Naive thymus-derived CD4-positive, alpha-beta T cell (primary cell): ENCODE data around the gene KDM4F. TPM values are rescaled to one million over a fixed set of nuclear protein-coding genes. Genes with fewer than 3 reads are reported as not detected.
A peak's percentile ranks its signal among the peaks of the same experiment; 100 is the strongest.

Experiments
- ATAC-seq: fragments of 150-1000 bp; cut with Tn5 transposase; 2 replicates; pipeline ENCODE4 v1.10.0; 2021; ENCODE audit warnings: mild to moderate bottlenecking, moderate library complexity
- CTCF ChIA-PET: fragments of 350-600 bp; sonication (Branson Sonifier 250); formaldehyde crosslinking; loops from one replicate; lab custom pipeline; 2021; ENCODE audit warnings: antibody characterized with exemption; lab: Charles Lee
- POLR2A ChIA-PET: fragments of 350-600 bp; sonication (Branson Sonifier 250); formaldehyde crosslinking; loops from one replicate; lab custom pipeline; 2021; ENCODE audit warnings: antibody characterized with exemption, inconsistent platforms; lab: Charles Lee
- DNase-seq, 9 donors: peaks; one replicate each; pipeline versions ENCODE4 v3.0.0 to v3.0.0-alpha.2; 2020 to 2022; ENCODE audit warnings: mixed read lengths in 1 of 9
- H3K27ac ChIP-seq: one replicate; pipeline ENCODE4 v1.7.0; 2013; ENCODE audit warnings: mild to moderate bottlenecking, low read depth, low read length, moderate library complexity
- H3K27me3 ChIP-seq, 2 donors: one replicate each; pipeline ENCODE4 v1.7.0; 2013; ENCODE audit warnings: low read length in 2 of 2, mild to moderate bottlenecking in 2 of 2, moderate library complexity in 2 of 2; ENCODE audit not compliant: control insufficient read depth in 2 of 2, insufficient read depth in 2 of 2
- H3K36me3 ChIP-seq, 3 experiments: 1 replicate in 2 of 3; 2 replicates in 1 of 3; pipeline ENCODE4 v1.7.0; 2013; ENCODE audit warnings: low read length in 3 of 3, mild to moderate bottlenecking in 3 of 3, moderate library complexity in 1 of 3; ENCODE audit not compliant: insufficient read depth in 3 of 3, control insufficient read depth in 2 of 3
- H3K4me1 ChIP-seq, 2 donors: one replicate each; pipeline ENCODE4 v1.7.0; 2013; ENCODE audit warnings: low read length in 2 of 2, mild to moderate bottlenecking in 2 of 2, moderate library complexity in 1 of 2; ENCODE audit not compliant: control insufficient read depth in 2 of 2, insufficient read depth in 2 of 2
- H3K4me3 ChIP-seq: 2 replicates; pipeline ENCODE4 v1.7.0; 2013; ENCODE audit warnings: mild to moderate bottlenecking, low read length
- H3K9me3 ChIP-seq, 3 experiments: 1 replicate in 2 of 3; 2 replicates in 1 of 3; pipeline ENCODE4 v1.7.0; 2013; ENCODE audit warnings: low read length in 3 of 3; ENCODE audit not compliant: control insufficient read depth in 2 of 3
- H3K27ac Mint-ChIP-seq, 9 donors: one replicate each; pipeline ENCODE4 v1.8.0; 2020 to 2022; ENCODE audit warnings: mixed read lengths in 9 of 9, mild to moderate bottlenecking in 8 of 9, moderate library complexity in 5 of 9, inconsistent platforms in 2 of 9
- H3K27me3 Mint-ChIP-seq, 5 donors: one replicate each; pipeline ENCODE4 v1.8.0; 2021 to 2022; ENCODE audit warnings: mixed read lengths in 5 of 5, mild to moderate bottlenecking in 1 of 5
- H3K36me3 Mint-ChIP-seq, 5 donors: one replicate each; pipeline ENCODE4 v1.8.0; 2020 to 2022; ENCODE audit warnings: mixed read lengths in 5 of 5, mild to moderate bottlenecking in 3 of 5, inconsistent platforms in 1 of 5
- H3K4me1 Mint-ChIP-seq, 7 donors: one replicate each; pipeline ENCODE4 v1.8.0; 2020 to 2022; ENCODE audit warnings: mixed read lengths in 7 of 7, mild to moderate bottlenecking in 3 of 7, inconsistent platforms in 1 of 7
- H3K4me3 Mint-ChIP-seq, 10 donors: one replicate each; pipeline ENCODE4 v1.8.0; 2020 to 2022; ENCODE audit warnings: mild to moderate bottlenecking in 10 of 10, mixed read lengths in 10 of 10, moderate library complexity in 6 of 10, inconsistent platforms in 2 of 10
- H3K9me3 Mint-ChIP-seq, 11 donors: one replicate each; pipeline ENCODE4 v1.8.0; 2020 to 2022; ENCODE audit warnings: mixed read lengths in 11 of 11, mild to moderate bottlenecking in 4 of 11, inconsistent platforms in 1 of 11, moderate library complexity in 1 of 11
- intact Hi-C, 2 donors: fragments of 100-400 bp; cut with micrococcal nuclease; formaldehyde crosslinking; loops; one replicate each; pipeline ENCODE4 v1.15.1; 2023
- polyA plus RNA-seq, 2 donors: library from polyadenylated mRNA; unstranded; fragments of 300-500 nt; fragmentation: Illumina TruSeq; gene quantifications; one replicate each; pipeline ENCODE4 v1.2.3, GENCODE V29; 2021
- total RNA-seq, 6 experiments: library from RNA in 5 of 6; stranded (reverse) in 5 of 6; gene quantifications; 1 replicate in 5 of 6; 2 replicates in 1 of 6; pipeline ENCODE4 v1.2.3 and lab custom pipeline; 2021 to 2026

Gene KDM4F
- total and polyA plus RNA-seq, 7 experiments from 2014 or later = not detected

DNA sequence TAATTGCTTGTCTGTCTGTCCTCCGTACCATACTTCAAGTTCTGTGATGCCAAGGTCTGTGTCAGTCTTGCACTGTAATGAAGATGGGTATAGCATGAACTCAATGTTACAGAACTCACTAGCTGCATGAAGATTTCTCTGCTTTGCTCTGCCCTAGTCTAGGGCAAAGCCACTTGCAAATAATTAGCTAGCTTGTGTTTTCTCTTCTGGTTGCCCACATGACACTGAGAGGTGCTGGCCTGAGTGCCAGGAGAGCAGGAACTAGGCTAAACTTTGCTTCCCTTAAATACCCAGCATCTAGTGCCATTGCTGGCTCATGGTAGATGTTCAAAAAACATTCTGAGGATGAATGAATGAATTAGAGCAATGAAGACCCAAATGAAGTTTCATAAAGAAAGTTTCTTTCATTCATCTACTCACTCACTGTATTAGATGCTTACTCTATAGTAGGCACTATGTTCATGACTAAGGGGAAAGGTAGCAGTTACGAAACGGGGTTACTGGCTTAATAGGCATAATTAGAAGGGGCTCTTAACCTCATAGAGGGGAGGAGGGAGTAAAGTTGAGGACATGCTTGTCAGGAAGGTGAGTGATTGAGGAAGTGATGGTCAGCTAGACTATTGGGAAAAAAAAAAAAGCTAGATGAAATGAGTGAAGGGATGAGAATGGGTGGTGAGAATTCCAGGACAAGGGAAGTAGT is 36.0 kb downstream of the KDM4F start:
- Mint-ChIP-seq H3K9me3 (peaks cover 0 to 1% (median 0%) of the 10 kb centered on the region in 11 donors), H3K36me3 (peaks cover 0 to 4% (median 0%) of the 10 kb centered on the region in 5 donors), H3K27ac (peak overlapping the region in 4 of 9 donors; percentile 18 to 90 (median 55)), H3K4me3 (peak overlapping the region in 2 of 10 donors; percentile 2 to 43), H3K4me1 (peaks cover 6 to 43% (median 15%) of the 10 kb centered on the region in 7 donors), H3K27me3 (no peaks in the 10 kb centered on the region)
- Histone ChIP-seq H3K4me1 (peaks cover 10 to 14% of the 10 kb centered on the region in 2 donors), H3K4me3 (no peak overlapping the region), H3K36me3 (no peaks in the 10 kb centered on the region), H3K27ac (no peak overlapping the region), H3K9me3 (no peaks in the 10 kb centered on the region), H3K27me3 (no peaks in the 10 kb centered on the region)
- no peak for ATAC-seq
- ChIA-PET CTCF (interaction anchor here (0.6 kb wide), 2 partner anchors 130 to 724 kb away, joined by 3 read pairs; no protein-coding TSS in a partner anchor), POLR2A (interaction anchor here (0.6 to 1.7 kb wide), 7 partner anchors 12 to 776 kb away, joined by 3 to 5 read pairs (median 3); no protein-coding TSS in a partner anchor)
- intact Hi-C loops = no loop called here
- DNase-seq = no peak

GRCh38 chr11:95086151-95086550 is 36.9 kb downstream of the KDM4F start:
- intact Hi-C loops = no loop called here
- Mint-ChIP-seq H3K36me3 (peaks cover 0 to 4% (median 0%) of the 10 kb centered on the region in 5 donors), H3K9me3 (peaks cover 0 to 1% (median 0%) of the 10 kb centered on the region in 11 donors), H3K27me3 (no peaks in the 10 kb centered on the region), H3K27ac (peak overlapping the region in 4 of 9 donors; percentile 18 to 90 (median 42)), H3K4me1 (peaks cover 6 to 50% (median 24%) of the 10 kb centered on the region in 7 donors), H3K4me3 (no peak overlapping the region)
- Histone ChIP-seq H3K27me3 (no peaks in the 10 kb centered on the region), H3K27ac (no peak overlapping the region), H3K9me3 (no peaks in the 10 kb centered on the region), H3K4me3 (no peak overlapping the region), H3K4me1 (peaks cover 18 to 23% of the 10 kb centered on the region in 2 donors), H3K36me3 (no peaks in the 10 kb centered on the region)
- DNase-seq (no peak), ATAC-seq (no peak)
- POLR2A ChIA-PET = interaction anchor here (0.6 to 1.7 kb wide), 3 partner anchors 13 to 775 kb away, joined by 3 to 5 read pairs (median 3); no protein-coding TSS in a partner anchor
- CTCF ChIA-PET = interaction anchor here (0.6 kb wide), 2 partner anchors 17 to 724 kb away, joined by 3 to 4 read pairs; no protein-coding TSS in a partner anchor

GRCh38 chr11:95086836-95087570 is 37.8 kb downstream of the KDM4F start:
- intact Hi-C loops = no loop called here
- Histone ChIP-seq H3K4me1 (peaks cover 16 to 23% of the 10 kb centered on the region in 2 donors), H3K27me3 (no peaks in the 10 kb centered on the region), H3K36me3 (no peaks in the 10 kb centered on the region), H3K9me3 (no peaks in the 10 kb centered on the region), H3K4me3 (no peak overlapping the region), H3K27ac (no peak overlapping the region)
- ChIA-PET CTCF (no interaction called here), POLR2A (interaction anchor here (0.8 to 7.6 kb wide), 3 partner anchors 17 to 1370 kb away, joined by 3 to 285 read pairs (median 3); partner anchors contain the start of gene SRSF8)
- H3K36me3 Mint-ChIP-seq = peaks cover 0 to 4% (median 0%) of the 10 kb centered on the region in 5 donors
- no peaks in the 10 kb centered on the region for H3K9me3 Mint-ChIP-seq
- H3K4me1 Mint-ChIP-seq = peaks cover 13 to 51% (median 32%) of the 10 kb centered on the region in 7 donors
- H3K27me3 Mint-ChIP-seq = no peaks in the 10 kb centered on the region
- no peak overlapping the region for H3K4me3 Mint-ChIP-seq
- peak overlapping the region in 2 of 9 donors; percentile 46 to 71 for H3K27ac Mint-ChIP-seq
- no peak for DNase-seq
- no peak for ATAC-seq

- Histone ChIP-seq H3K4me1 (peaks cover 16 to 31% of the 10 kb centered on the region in 2 donors), H3K36me3 (no peaks in the 10 kb centered on the region), H3K9me3 (no peaks in the 10 kb centered on the region), H3K4me3 (peak overlapping the region; percentile 79), H3K27ac (peak overlapping the region; percentile 87), H3K27me3 (no peaks in the 10 kb centered on the region)
- intact Hi-C loops = loop anchor here (1.0 to 2.0 kb wide), 16 partner anchors 11 to 1348 kb away; partner anchors contain the start of genes CWC15 (in 2 of the 2), KDM4D (in 2 of the 2), SESN3 (in 2 of the 2) and ANKRD49 (in 1 of the 2)
- DNase-seq = peak in 2 of 9 donors; percentile 10 to 18
- H3K4me1 Mint-ChIP-seq = peaks cover 24 to 63% (median 48%) of the 10 kb centered on the region in 7 donors
- CTCF ChIA-PET = interaction anchor here (0.6 to 6.2 kb wide), 3 partner anchors 12 to 63 kb away, joined by 3 to 62 read pairs (median 10); partner anchors contain the start of gene SRSF8
- peak; percentile 70 for ATAC-seq
- POLR2A ChIA-PET = interaction anchor here (0.7 to 7.6 kb wide), 14 partner anchors 9 to 1348 kb away, joined by 3 to 285 read pairs (median 6); partner anchors contain the start of genes C11orf54, CEP57, CWC15 and FAM76B
- H3K4me3 Mint-ChIP-seq = peak overlapping the region; percentile 86 to 95 (median 92)
- peaks cover 0 to 5% (median 0%) of the 10 kb centered on the region in 5 donors for H3K36me3 Mint-ChIP-seq
- H3K27me3 Mint-ChIP-seq = no peaks in the 10 kb centered on the region
- H3K27ac Mint-ChIP-seq = peak overlapping the region; percentile 96 to 99 (median 98)
- no peaks in the 10 kb centered on the region for H3K9me3 Mint-ChIP-seq
These were observed 39.9 kb downstream of the KDM4F start for GRCh38 chr11:95088946-95089619.

DNA sequence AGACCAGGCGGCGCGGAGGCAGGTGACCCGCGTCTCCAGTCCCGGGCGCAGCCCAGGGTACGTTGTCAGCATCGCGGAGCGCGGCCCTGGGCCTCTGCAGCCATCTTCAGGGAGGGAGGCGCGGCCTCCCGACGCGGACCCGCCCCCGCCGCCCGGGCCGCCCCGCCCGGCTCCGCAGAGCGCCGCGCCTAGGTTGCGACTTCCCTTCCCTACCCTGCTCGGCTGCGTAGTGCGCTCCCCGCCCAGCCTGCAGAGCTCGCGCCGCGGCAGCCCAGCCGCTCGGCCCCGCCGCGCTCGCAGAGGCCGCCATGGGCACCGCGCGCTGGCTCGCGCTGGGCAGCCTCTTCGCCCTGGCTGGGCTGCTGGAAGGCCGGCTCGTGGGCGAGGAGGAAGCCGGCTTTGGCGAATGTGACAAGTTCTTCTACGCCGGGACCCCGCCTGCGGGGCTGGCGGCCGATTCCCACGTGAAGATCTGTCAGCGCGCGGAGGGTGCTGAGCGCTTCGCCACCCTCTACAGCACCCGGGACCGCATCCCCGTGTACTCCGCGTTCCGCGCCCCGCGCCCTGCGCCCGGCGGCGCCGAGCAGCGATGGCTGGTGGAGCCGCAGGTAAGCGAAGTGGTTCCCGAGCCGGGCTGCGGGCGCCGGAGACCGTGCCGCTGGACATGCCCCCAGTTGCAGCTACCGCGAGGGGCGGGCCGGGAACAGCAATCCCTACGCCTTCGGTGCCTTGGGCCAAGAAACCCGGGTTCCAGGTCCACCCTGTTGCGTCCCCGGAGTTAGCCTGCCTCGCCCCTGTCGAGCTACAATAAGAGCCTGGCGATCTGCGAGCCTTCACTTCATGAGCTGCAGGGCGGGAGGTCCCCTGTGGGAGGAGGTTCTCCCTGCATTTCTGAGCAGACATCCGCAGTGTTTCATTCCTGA is 40.7 kb downstream of the KDM4F start, which contains the start of gene ENDOD1:
ENDOD1 (plus strand) TSS at position 227 of the 923 bp plus-strand sequence; CDS start at position 309, 82 bp downstream.
- H3K9me3 Mint-ChIP-seq = no peaks in the 10 kb centered on the region
- H3K27ac Mint-ChIP-seq = peak within 1 kb of the TSS; percentile 96 to 99 (median 98)
- POLR2A ChIA-PET = interaction anchor here (0.7 to 7.6 kb wide), 18 partner anchors 9 to 1349 kb away, joined by 3 to 285 read pairs (median 4); partner anchors contain the start of genes C11orf54, CEP57, CWC15 and FAM76B
- H3K4me1 Mint-ChIP-seq = peaks cover 24 to 61% (median 49%) of the 10 kb centered on the region in 7 donors
- CTCF ChIA-PET = interaction anchor here (1.2 to 6.2 kb wide), 3 partner anchors 20 to 62 kb away, joined by 3 to 62 read pairs (median 10); partner anchors contain the start of gene SRSF8
- intact Hi-C loops = loop anchor here (1.0 to 5.0 kb wide), 17 partner anchors 10 to 1349 kb away; partner anchors contain the start of genes CWC15 (in 2 of the 2), KDM4D (in 2 of the 2), SESN3 (in 2 of the 2) and ANKRD49 (in 1 of the 2)
- ATAC-seq (peak; percentile 98), DNase-seq (peak; percentile 81 to 89 (median 87))
- Histone ChIP-seq H3K27me3 (no peaks in the 10 kb centered on the region), H3K4me3 (peak within 1 kb of the TSS; percentile 79), H3K27ac (peak within 1 kb of the TSS; percentile 87), H3K36me3 (no peaks in the 10 kb centered on the region), H3K9me3 (no peaks in the 10 kb centered on the region), H3K4me1 (peaks cover 16 to 31% of the 10 kb centered on the region in 2 donors)
- peak within 1 kb of the TSS; percentile 86 to 95 (median 92) for H3K4me3 Mint-ChIP-seq
- H3K27me3 Mint-ChIP-seq = no peaks in the 10 kb centered on the region
- H3K36me3 Mint-ChIP-seq = peaks cover 0 to 9% (median 0%) of the 10 kb centered on the region in 5 donors
